Measurements from ENCODE around the gene RNF180.
"Not testable (repeated sequence)": the region's sequence is repeated elsewhere in the genome, so short reads cannot be mapped to it uniquely, and the experiment has no call there.

Gene RNF180

GRCh38 chr5:64333886-64334285 lies 168.2 kb downstream of the RNF180 start:
- Mint-ChIP-seq H3K36me3 (no peaks in the 10 kb centered on the region), H3K27ac (no peak overlapping the region), H3K9me3 (ENCODE audit: low read depth) (no peaks in the 10 kb centered on the region), H3K4me3 (no peak overlapping the region), H3K4me1 (ENCODE audit: low read depth) (no peaks in the 10 kb centered on the region), H3K27me3 (no peaks in the 10 kb centered on the region)

DNA sequence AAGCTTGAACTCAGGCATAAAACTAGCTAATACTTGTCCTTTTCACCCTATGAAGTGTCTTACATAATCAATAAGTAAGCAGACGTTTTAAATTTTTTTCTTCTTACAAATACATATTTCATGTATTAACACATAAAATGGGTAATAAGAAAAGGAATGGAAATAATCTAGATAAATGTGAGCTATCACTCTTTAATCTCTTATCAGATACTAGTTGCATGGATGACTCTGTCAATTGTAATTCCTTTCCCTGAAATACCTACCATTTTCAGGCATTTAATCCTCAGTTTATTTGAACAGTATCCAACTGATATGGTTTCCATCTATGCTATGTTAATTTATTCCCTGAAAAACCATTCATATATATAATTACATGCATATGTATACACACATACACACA lies 174.1 kb downstream of the RNF180 start:
- no peak overlapping the region for H3K27ac Mint-ChIP-seq
- no peak overlapping the region for H3K4me3 Mint-ChIP-seq
- H3K36me3 Mint-ChIP-seq = no peaks in the 10 kb centered on the region
- peaks cover 6% of the 10 kb centered on the region for H3K9me3 Mint-ChIP-seq (ENCODE audit: low read depth)
- no peaks in the 10 kb centered on the region for H3K4me1 Mint-ChIP-seq (ENCODE audit: low read depth)
- no peaks in the 10 kb centered on the region for H3K27me3 Mint-ChIP-seq

- Mint-ChIP-seq H3K9me3 (ENCODE audit: low read depth) (peaks cover 6% of the 10 kb centered on the region), H3K27ac (no peak overlapping the region), H3K36me3 (no peaks in the 10 kb centered on the region), H3K27me3 (no peaks in the 10 kb centered on the region), H3K4me1 (ENCODE audit: low read depth) (no peaks in the 10 kb centered on the region), H3K4me3 (no peak overlapping the region)
Measured at GRCh38 chr5:64340293-64340692, 174.7 kb downstream of the RNF180 start.

GRCh38 chr5:64341340-64341739 lies 175.7 kb downstream of the RNF180 start:
- Mint-ChIP-seq H3K4me3 (no peak overlapping the region), H3K36me3 (no peaks in the 10 kb centered on the region)

DNA sequence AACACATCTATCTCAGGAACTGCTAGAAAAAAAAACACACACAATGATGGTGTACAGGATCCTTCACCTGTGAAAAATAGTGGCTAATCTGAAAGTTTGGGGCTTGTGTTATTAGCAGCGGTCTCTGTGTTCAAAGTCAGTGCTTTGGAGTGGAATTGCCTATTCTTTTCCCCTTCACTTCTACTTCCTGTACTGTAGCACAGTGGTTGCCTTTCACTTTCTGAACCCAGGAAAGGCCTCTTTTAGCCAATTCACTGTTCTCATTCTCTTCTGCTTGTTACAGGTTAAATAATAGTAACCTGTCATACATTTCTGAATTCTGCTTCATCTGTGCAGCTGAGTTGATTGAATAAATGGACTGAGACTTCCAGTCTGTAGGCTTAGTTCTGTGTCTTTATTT lies 178.9 kb downstream of the RNF180 start:
- Mint-ChIP-seq H3K36me3 (no peaks in the 10 kb centered on the region), H3K27ac (no peak overlapping the region), H3K4me1 (ENCODE audit: low read depth) (no peaks in the 10 kb centered on the region), H3K4me3 (no peak overlapping the region), H3K9me3 (ENCODE audit: low read depth) (peaks cover 6% of the 10 kb centered on the region), H3K27me3 (no peaks in the 10 kb centered on the region)

More at GRCh38 chr5:64341340-64341739, 175.7 kb downstream of the RNF180 start:
- H3K27me3 Mint-ChIP-seq = no peaks in the 10 kb centered on the region
- H3K4me1 Mint-ChIP-seq (ENCODE audit: low read depth) = no peaks in the 10 kb centered on the region
- H3K9me3 Mint-ChIP-seq (ENCODE audit: low read depth) = peaks cover 6% of the 10 kb centered on the region
- H3K27ac Mint-ChIP-seq = no peak overlapping the region

- Mint-ChIP-seq H3K36me3 (no peaks in the 10 kb centered on the region), H3K9me3 (ENCODE audit: low read depth) (peaks cover 6% of the 10 kb centered on the region), H3K4me3 (no peak overlapping the region), H3K27me3 (no peaks in the 10 kb centered on the region), H3K27ac (no peak overlapping the region), H3K4me1 (ENCODE audit: low read depth) (no peaks in the 10 kb centered on the region)
Measured at GRCh38 chr5:64347309-64347708, 181.7 kb downstream of the RNF180 start.

DNA sequence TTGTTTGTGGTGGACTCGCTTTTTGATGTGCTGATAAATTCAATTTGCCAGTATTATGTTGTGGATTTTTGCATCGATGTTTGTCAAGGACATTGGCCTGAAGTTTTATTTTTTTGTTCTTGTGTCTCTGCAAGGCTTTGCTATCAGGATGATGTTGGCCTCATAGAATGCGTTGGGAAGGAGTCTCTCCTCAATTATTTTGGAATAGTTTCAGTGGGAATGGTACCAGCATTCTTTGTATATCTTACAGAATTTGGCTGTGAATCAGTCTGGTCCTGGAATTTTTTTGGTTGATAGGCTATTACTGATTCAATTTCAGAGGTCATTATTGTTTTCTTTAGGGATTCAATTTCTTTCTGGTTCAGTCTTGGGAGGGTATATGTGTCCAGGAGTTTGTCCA lies 198.8 kb downstream of the RNF180 start:
- no peaks in the 10 kb centered on the region for H3K36me3 Mint-ChIP-seq
- H3K4me1 Mint-ChIP-seq (ENCODE audit: low read depth) = no peaks in the 10 kb centered on the region
- no peak overlapping the region for H3K27ac Mint-ChIP-seq
- peaks cover 19% of the 10 kb centered on the region for H3K9me3 Mint-ChIP-seq (ENCODE audit: low read depth)
- H3K27me3 Mint-ChIP-seq = no peaks in the 10 kb centered on the region
- H3K4me3 Mint-ChIP-seq = no peak overlapping the region

- no peaks in the 10 kb centered on the region for H3K36me3 Mint-ChIP-seq
- no peaks in the 10 kb centered on the region for H3K9me3 Mint-ChIP-seq (ENCODE audit: low read depth)
- no peaks in the 10 kb centered on the region for H3K27me3 Mint-ChIP-seq
- H3K4me3 Mint-ChIP-seq = no peak overlapping the region
- no peak overlapping the region for H3K27ac Mint-ChIP-seq
- H3K4me1 Mint-ChIP-seq (ENCODE audit: low read depth) = no peaks in the 10 kb centered on the region
Measured at GRCh38 chr5:64384765-64385164, 219.1 kb downstream of the RNF180 start.

DNA sequence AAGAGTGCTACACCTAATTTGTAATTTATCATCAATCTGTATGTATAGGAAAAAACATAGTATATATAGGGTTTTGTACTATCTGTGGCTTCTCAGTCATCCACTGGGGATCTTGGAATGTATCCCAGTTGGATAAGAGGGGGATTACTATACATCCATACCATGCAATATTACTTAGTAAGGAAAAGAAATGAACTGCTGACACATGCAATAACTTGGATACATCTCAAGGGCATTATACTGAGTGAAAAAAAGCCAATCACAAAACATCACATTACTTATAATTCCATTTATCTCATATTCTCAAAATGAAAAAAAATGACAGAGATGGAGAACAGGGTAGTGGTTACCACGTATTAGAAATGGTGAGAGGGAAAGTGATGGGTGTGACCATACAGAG lies 231.9 kb downstream of the RNF180 start:
- no peak overlapping the region for H3K27ac Mint-ChIP-seq
- no peak overlapping the region for H3K4me3 Mint-ChIP-seq
- H3K27me3 Mint-ChIP-seq = no peaks in the 10 kb centered on the region
- H3K36me3 Mint-ChIP-seq = no peaks in the 10 kb centered on the region
- peaks cover 23% of the 10 kb centered on the region for H3K9me3 Mint-ChIP-seq (ENCODE audit: low read depth)
- H3K4me1 Mint-ChIP-seq (ENCODE audit: low read depth) = no peaks in the 10 kb centered on the region

- H3K4me3 Mint-ChIP-seq; H3K27ac Mint-ChIP-seq; H3K4me1 Mint-ChIP-seq (ENCODE audit: low read depth); H3K36me3 Mint-ChIP-seq; H3K27me3 Mint-ChIP-seq: not testable (repeated sequence)
- H3K9me3 Mint-ChIP-seq (ENCODE audit: low read depth) = peaks cover 18% of the 10 kb centered on the region
Measured at GRCh38 chr5:64398735-64399134, 233.1 kb downstream of the RNF180 start.

GRCh38 chr5:64407103-64407825 lies 241.6 kb downstream of the RNF180 start:
- not testable (repeated sequence) for H3K36me3 Mint-ChIP-seq; H3K27ac Mint-ChIP-seq; H3K4me3 Mint-ChIP-seq; H3K9me3 Mint-ChIP-seq (ENCODE audit: low read depth); H3K4me1 Mint-ChIP-seq (ENCODE audit: low read depth); H3K27me3 Mint-ChIP-seq

GRCh38 chr5:64417390-64417789 lies 251.7 kb downstream of the RNF180 start:
- Mint-ChIP-seq H3K4me1 (ENCODE audit: low read depth) (no peaks in the 10 kb centered on the region), H3K27ac (no peak overlapping the region), H3K4me3 (no peak overlapping the region), H3K27me3 (no peaks in the 10 kb centered on the region), H3K36me3 (no peaks in the 10 kb centered on the region), H3K9me3 (ENCODE audit: low read depth) (no peaks in the 10 kb centered on the region)

- Mint-ChIP-seq H3K4me3 (no peak overlapping the region), H3K4me1 (ENCODE audit: low read depth) (no peaks in the 10 kb centered on the region), H3K9me3 (ENCODE audit: low read depth) (no peaks in the 10 kb centered on the region), H3K27ac (no peak overlapping the region), H3K36me3 (no peaks in the 10 kb centered on the region), H3K27me3 (no peaks in the 10 kb centered on the region)
Measured at GRCh38 chr5:64418013-64418412, 252.4 kb downstream of the RNF180 start.

Measured in activated naive CD8-positive, alpha-beta T cell (primary cell).